Panc1 (cell line): ENCODE results near the gene CHRNA5.

Source experiments
- POLR2AphosphoS5 ChIP-seq: IDR thresholded peaks from 2 replicates; pipeline ENCODE4 v1.6.1; 2012; ENCODE audit warnings: mild to moderate bottlenecking, low read depth, low read length, moderate library complexity
- SIN3A ChIP-seq: IDR thresholded peaks from 2 replicates; pipeline ENCODE4 v1.6.1; 2012; ENCODE audit warnings: low read depth, mild to moderate bottlenecking, low read length, moderate library complexity, borderline replicate concordance; ENCODE audit not compliant: insufficient read depth
- TF ChIP-seq, protein P1 (sequence below): fragments of 450-650 bp; IDR thresholded peaks from 2 replicates; pipeline ENCODE4 v1.5.1; 2017; ENCODE audit warnings: mild to moderate bottlenecking
- TF ChIP-seq, protein P2 (sequence below), 2 experiments: IDR thresholded peaks; 2 replicates each; pipeline ENCODE4 v1.6.1; 2011 to 2012; ENCODE audit warnings: low read depth in 2 of 2, control low read depth in 1 of 2, low read length in 1 of 2, mild to moderate bottlenecking in 1 of 2, moderate library complexity in 1 of 2; ENCODE audit not compliant: insufficient read depth in 1 of 2

DNA sequence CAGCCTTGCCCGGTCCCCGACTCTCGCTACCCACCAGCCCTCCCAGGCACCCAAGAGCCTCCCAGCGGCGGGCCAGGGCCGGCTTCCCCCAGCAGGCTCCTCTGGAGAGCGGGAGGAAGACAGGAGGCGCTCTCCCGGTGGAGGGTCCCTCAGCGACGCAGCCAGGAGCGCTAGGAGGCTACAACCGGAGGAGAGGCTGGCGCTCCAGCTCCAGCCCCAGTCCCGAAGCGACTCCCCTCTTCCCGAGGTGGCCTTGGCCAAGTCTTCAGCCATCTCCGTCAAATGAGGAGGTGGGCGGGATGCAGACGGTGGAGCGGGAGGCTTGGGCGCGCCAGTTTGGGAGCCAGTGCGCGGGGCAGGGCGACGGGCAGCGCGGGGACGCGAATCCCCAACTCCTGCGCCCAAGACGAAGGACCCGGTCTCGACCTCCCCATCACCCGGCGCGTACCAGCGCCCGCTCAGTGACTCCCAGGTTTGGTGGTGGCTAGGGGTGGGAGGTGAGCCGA, 54.8 kb downstream of the CHRNA5 start:
- TF ChIP-seq SIN3A (no peak), POLR2AphosphoS5 (no peak)
- TF ChIP-seq, protein P1, sequence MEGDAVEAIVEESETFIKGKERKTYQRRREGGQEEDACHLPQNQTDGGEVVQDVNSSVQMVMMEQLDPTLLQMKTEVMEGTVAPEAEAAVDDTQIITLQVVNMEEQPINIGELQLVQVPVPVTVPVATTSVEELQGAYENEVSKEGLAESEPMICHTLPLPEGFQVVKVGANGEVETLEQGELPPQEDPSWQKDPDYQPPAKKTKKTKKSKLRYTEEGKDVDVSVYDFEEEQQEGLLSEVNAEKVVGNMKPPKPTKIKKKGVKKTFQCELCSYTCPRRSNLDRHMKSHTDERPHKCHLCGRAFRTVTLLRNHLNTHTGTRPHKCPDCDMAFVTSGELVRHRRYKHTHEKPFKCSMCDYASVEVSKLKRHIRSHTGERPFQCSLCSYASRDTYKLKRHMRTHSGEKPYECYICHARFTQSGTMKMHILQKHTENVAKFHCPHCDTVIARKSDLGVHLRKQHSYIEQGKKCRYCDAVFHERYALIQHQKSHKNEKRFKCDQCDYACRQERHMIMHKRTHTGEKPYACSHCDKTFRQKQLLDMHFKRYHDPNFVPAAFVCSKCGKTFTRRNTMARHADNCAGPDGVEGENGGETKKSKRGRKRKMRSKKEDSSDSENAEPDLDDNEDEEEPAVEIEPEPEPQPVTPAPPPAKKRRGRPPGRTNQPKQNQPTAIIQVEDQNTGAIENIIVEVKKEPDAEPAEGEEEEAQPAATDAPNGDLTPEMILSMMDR: no peak; the same call in 1 of the 2 replicates
- TF ChIP-seq, protein P2, sequence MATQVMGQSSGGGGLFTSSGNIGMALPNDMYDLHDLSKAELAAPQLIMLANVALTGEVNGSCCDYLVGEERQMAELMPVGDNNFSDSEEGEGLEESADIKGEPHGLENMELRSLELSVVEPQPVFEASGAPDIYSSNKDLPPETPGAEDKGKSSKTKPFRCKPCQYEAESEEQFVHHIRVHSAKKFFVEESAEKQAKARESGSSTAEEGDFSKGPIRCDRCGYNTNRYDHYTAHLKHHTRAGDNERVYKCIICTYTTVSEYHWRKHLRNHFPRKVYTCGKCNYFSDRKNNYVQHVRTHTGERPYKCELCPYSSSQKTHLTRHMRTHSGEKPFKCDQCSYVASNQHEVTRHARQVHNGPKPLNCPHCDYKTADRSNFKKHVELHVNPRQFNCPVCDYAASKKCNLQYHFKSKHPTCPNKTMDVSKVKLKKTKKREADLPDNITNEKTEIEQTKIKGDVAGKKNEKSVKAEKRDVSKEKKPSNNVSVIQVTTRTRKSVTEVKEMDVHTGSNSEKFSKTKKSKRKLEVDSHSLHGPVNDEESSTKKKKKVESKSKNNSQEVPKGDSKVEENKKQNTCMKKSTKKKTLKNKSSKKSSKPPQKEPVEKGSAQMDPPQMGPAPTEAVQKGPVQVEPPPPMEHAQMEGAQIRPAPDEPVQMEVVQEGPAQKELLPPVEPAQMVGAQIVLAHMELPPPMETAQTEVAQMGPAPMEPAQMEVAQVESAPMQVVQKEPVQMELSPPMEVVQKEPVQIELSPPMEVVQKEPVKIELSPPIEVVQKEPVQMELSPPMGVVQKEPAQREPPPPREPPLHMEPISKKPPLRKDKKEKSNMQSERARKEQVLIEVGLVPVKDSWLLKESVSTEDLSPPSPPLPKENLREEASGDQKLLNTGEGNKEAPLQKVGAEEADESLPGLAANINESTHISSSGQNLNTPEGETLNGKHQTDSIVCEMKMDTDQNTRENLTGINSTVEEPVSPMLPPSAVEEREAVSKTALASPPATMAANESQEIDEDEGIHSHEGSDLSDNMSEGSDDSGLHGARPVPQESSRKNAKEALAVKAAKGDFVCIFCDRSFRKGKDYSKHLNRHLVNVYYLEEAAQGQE (IDR thresholded peaks at IDR 0.05; ENCODE audit: insufficient read depth in 1 of 2, low read depth in 2 of 2, low read length in 1 of 2): no peak
